ENCODE results near the gene CHIT1.

Gene CHIT1

DNA sequence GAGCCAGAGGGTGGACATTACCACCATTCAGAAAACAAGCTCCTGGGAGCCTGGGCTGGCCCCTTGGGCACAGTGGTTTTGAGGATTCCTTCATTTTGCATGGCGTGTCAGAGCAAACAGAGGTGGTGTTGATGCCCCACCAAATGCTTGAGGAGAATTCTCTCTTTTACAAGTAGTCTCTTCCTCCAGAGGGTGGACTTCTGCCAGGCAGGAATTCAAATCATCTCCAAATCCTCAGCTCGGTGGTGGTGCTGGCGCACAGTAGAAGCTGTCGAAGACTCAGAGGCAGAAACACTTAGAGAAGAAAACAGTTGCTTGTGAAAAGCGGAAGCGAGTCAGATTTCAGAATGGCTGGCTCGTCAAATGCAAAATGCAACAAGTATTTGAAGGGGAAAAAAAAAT, 39.5 kb downstream of the CHIT1 start:
- no peak overlapping the region for H2AFZ ChIP-seq (ENCODE audit: low read length)
- no peaks in the 10 kb centered on the region for H4K20me1 ChIP-seq (ENCODE audit: insufficient read depth, low read length)
- H3K4me1 ChIP-seq (ENCODE audit: low read length): no peaks in the 10 kb centered on the region
- no peaks in the 10 kb centered on the region for H3K36me3 ChIP-seq (replicated peaks; ENCODE audit: insufficient read depth, low read length)
- H3K4me2 ChIP-seq (ENCODE audit: low read depth, low read length): no peak overlapping the region
- no peaks in the 10 kb centered on the region for H3K9me3 ChIP-seq (replicated peaks; ENCODE audit: insufficient read depth, low read length)
- no peaks in the 10 kb centered on the region for H3K27me3 ChIP-seq (replicated peaks; ENCODE audit: insufficient read depth, low read length)
- no peaks in the 10 kb centered on the region for H3K9me2 ChIP-seq (replicated peaks; ENCODE audit: insufficient read depth, low read length)
- no peak overlapping the region for H3K27ac ChIP-seq (ENCODE audit: low read length)
- TF ChIP-seq EZH2phosphoT487 (IDR thresholded peaks at IDR 0.05; ENCODE audit: low read length): no peak
- TF ChIP-seq CTCF (IDR thresholded peaks at IDR 0.05; ENCODE audit: low read length): no peak
- TF ChIP-seq EZH2 (optimal IDR thresholded peaks at IDR 0.05; ENCODE audit: low read depth, low read length): no peak
- H3K4me3 ChIP-seq (ENCODE audit: low read length): no peak overlapping the region
- H3F3A ChIP-seq (ENCODE audit: insufficient read depth, low read length): no peaks in the 10 kb centered on the region
- H3K79me2 ChIP-seq (ENCODE audit: low read length): no peaks in the 10 kb centered on the region
- DNase-seq: no peak
- no peak overlapping the region for H3K9ac ChIP-seq (ENCODE audit: low read length)

DNA sequence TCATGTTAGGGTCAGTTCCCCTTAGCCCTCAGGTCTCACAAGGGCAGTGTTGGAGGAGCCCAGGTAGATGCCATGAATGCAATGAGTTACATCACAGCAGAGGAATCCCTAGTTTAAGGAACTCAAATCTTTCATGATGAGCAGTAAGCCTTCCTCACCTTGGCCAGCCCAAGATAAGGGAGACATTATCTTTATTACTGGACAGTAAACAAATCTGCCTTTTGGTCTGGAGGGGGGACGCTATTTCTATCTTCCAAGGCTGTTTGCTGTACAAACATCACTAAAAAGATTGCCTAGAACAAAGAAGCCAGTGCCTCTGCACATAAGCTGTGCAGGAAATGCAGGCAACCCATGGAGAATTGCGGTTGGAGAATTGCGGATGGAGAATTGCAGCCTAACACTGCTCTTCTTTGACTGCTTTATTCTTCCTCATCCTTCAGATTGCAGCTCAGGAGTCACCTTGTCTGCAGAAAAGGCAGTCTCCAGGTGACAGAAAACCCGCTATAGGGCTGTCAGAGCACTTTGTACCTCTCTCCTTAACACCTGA, 40.7 kb downstream of the CHIT1 start:
- no peak overlapping the region for H3K9ac ChIP-seq (ENCODE audit: low read length)
- no peaks in the 10 kb centered on the region for H3K27me3 ChIP-seq (replicated peaks; ENCODE audit: insufficient read depth, low read length)
- H3K9me3 ChIP-seq (replicated peaks; ENCODE audit: insufficient read depth, low read length): no peaks in the 10 kb centered on the region
- H3F3A ChIP-seq (ENCODE audit: insufficient read depth, low read length): no peaks in the 10 kb centered on the region
- TF ChIP-seq EZH2phosphoT487 (IDR thresholded peaks at IDR 0.05; ENCODE audit: low read length): no peak
- no peak for TF ChIP-seq CTCF (IDR thresholded peaks at IDR 0.05; ENCODE audit: low read length)
- TF ChIP-seq EZH2 (optimal IDR thresholded peaks at IDR 0.05; ENCODE audit: low read depth, low read length): no peak
- no peaks in the 10 kb centered on the region for H4K20me1 ChIP-seq (ENCODE audit: insufficient read depth, low read length)
- no peaks in the 10 kb centered on the region for H3K79me2 ChIP-seq (ENCODE audit: low read length)
- H3K4me2 ChIP-seq (ENCODE audit: low read depth, low read length): no peak overlapping the region
- no peaks in the 10 kb centered on the region for H3K36me3 ChIP-seq (replicated peaks; ENCODE audit: insufficient read depth, low read length)
- H3K4me3 ChIP-seq (ENCODE audit: low read length): no peak overlapping the region
- H3K27ac ChIP-seq (ENCODE audit: low read length): no peak overlapping the region
- H2AFZ ChIP-seq (ENCODE audit: low read length): no peak overlapping the region
- H3K4me1 ChIP-seq (ENCODE audit: low read length): no peaks in the 10 kb centered on the region
- no peaks in the 10 kb centered on the region for H3K9me2 ChIP-seq (replicated peaks; ENCODE audit: insufficient read depth, low read length)
- DNase-seq: no peak

DNA sequence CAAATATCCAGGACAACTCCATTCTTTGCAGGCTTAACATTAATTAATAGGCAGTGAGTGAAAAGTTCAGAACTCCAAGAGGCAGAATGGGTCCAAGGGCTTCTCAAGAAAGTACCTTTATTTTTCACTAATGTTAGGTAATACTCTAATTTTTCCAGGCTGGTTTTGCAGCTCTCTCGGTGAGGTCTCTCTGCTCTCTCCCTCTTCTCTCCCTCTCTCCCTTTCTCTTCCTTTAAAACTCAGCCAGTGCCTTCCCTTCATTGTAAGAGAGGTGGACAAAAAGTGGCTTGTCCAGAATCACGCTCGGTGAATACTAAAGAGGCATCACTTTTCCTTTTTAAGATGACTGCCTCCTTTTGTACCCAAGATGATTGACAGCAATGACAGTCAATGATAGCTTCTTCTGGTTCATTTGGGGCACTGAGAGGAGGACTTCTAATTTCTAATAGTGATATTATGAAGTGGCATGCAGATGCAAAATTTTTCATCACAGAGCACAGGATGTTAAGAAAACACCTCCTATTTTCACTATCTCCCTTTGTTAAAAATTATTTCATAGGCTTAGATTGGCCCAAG, 41.7 kb downstream of the CHIT1 start:
- Histone ChIP-seq H3K4me2 (ENCODE audit: low read depth, low read length) (no peak overlapping the region), H4K20me1 (ENCODE audit: insufficient read depth, low read length) (no peaks in the 10 kb centered on the region), H3K36me3 (replicated peaks; ENCODE audit: insufficient read depth, low read length) (no peaks in the 10 kb centered on the region), H3K27ac (ENCODE audit: low read length) (no peak overlapping the region), H3K9ac (ENCODE audit: low read length) (no peak overlapping the region), H3K9me2 (replicated peaks; ENCODE audit: insufficient read depth, low read length) (no peaks in the 10 kb centered on the region), H2AFZ (ENCODE audit: low read length) (no peak overlapping the region), H3K9me3 (replicated peaks; ENCODE audit: insufficient read depth, low read length) (no peaks in the 10 kb centered on the region), H3K4me1 (ENCODE audit: low read length) (no peaks in the 10 kb centered on the region), H3K4me3 (ENCODE audit: low read length) (no peak overlapping the region), H3K79me2 (ENCODE audit: low read length) (no peaks in the 10 kb centered on the region), H3K27me3 (replicated peaks; ENCODE audit: insufficient read depth, low read length) (no peaks in the 10 kb centered on the region), H3F3A (ENCODE audit: insufficient read depth, low read length) (no peaks in the 10 kb centered on the region)
- TF ChIP-seq EZH2phosphoT487 (IDR thresholded peaks at IDR 0.05; ENCODE audit: low read length) (no peak), CTCF (IDR thresholded peaks at IDR 0.05; ENCODE audit: low read length) (no peak), EZH2 (optimal IDR thresholded peaks at IDR 0.05; ENCODE audit: low read depth, low read length) (no peak)
- DNase-seq: no peak

Data from MM.1S (cell line).